ENCODE measurements around the gene COX10. TPM values are rescaled to one million over a fixed set of nuclear protein-coding genes. Genes with fewer than 3 reads are reported as not detected.
"Not testable (repeated sequence)": the region's sequence is repeated elsewhere in the genome, so short reads cannot be mapped to it uniquely, and the experiment has no call there.

The COX10 gene
- total RNA-seq, 4 donors from 2014 or later: 12.5 to 36.0 (median 24.3) TPM

GRCh38 chr17:14161419-14161818, 92.1 kb downstream of the COX10 start:
- H3K27ac ChIP-seq: no peak overlapping the region
- peaks cover 0 to 22% (median 0%) of the 10 kb centered on the region in 3 donors for H3K36me3 ChIP-seq
- no peaks in the 10 kb centered on the region for H3K9me3 ChIP-seq
- H3K4me3 ChIP-seq: no peak overlapping the region
- intact Hi-C loops (cut with DNase I): no loop called here
- no peaks in the 10 kb centered on the region for H3K4me1 ChIP-seq
- no peaks in the 10 kb centered on the region for H3K27me3 ChIP-seq
- WGBS, 2 donors: 80% methylated on average over 1 of the region's 1 CpG; no CpG with 5 or more reads in 1 of the 2 donors
- no peak for DNase-seq
- TF ChIP-seq POLR2A (IDR thresholded peaks at IDR 0.05): no peak
- TF ChIP-seq CTCF (IDR thresholded peaks at IDR 0.05): no peak

- Histone ChIP-seq H3K27me3 (no peaks in the 10 kb centered on the region), H3K4me3 (no peak overlapping the region), H3K9me3 (peaks cover 6 to 16% (median 12%) of the 10 kb centered on the region in 3 donors), H3K36me3 (peaks cover 0 to 29% (median 0%) of the 10 kb centered on the region in 3 donors), H3K27ac (no peak overlapping the region), H3K4me1 (no peaks in the 10 kb centered on the region)
- TF ChIP-seq POLR2A (IDR thresholded peaks at IDR 0.05): no peak
- TF ChIP-seq CTCF (IDR thresholded peaks at IDR 0.05): no peak
- WGBS, 2 donors: 94 to 95% methylated on average over 1 of the region's 1 CpG
- intact Hi-C loops (cut with DNase I): no loop called here
- DNase-seq: no peak
Observed at GRCh38 chr17:14165616-14166015, 96.3 kb downstream of the COX10 start.

GRCh38 chr17:14167831-14168230, 98.5 kb downstream of the COX10 start:
- intact Hi-C loops (cut with DNase I); H3K4me3 ChIP-seq; H3K4me1 ChIP-seq; H3K27ac ChIP-seq; H3K27me3 ChIP-seq; DNase-seq: not testable (repeated sequence)
- peaks cover 6 to 16% (median 12%) of the 10 kb centered on the region in 3 donors for H3K9me3 ChIP-seq
- 75 to 100% methylated on average over 1 of the region's 1 CpG for WGBS, 2 donors
- H3K36me3 ChIP-seq: peaks cover 0 to 17% (median 0%) of the 10 kb centered on the region in 3 donors

- no peak overlapping the region for H3K27ac ChIP-seq
- peaks cover 6 to 16% (median 12%) of the 10 kb centered on the region in 3 donors for H3K9me3 ChIP-seq
- intact Hi-C loops (cut with DNase I): no loop called here
- peaks cover 0 to 17% (median 0%) of the 10 kb centered on the region in 3 donors for H3K36me3 ChIP-seq
- TF ChIP-seq CTCF (IDR thresholded peaks at IDR 0.05) (no peak), POLR2A (IDR thresholded peaks at IDR 0.05) (no peak)
- no peak for DNase-seq
- no peak overlapping the region for H3K4me3 ChIP-seq
- H3K27me3 ChIP-seq: no peaks in the 10 kb centered on the region
- 98 to 100% methylated on average over 2 to 3 of the region's 3 CpGs for WGBS, 2 donors
- H3K4me1 ChIP-seq: no peaks in the 10 kb centered on the region
Observed at GRCh38 chr17:14168582-14168981, 99.3 kb downstream of the COX10 start.

GRCh38 chr17:14169287-14169686, 100.0 kb downstream of the COX10 start:
- no peak for DNase-seq
- no peak overlapping the region for H3K27ac ChIP-seq
- H3K4me3 ChIP-seq: no peak overlapping the region
- no peaks in the 10 kb centered on the region for H3K4me1 ChIP-seq
- WGBS, 2 donors: 92 to 100% methylated on average over 2 of the region's 2 CpGs
- peaks cover 0 to 17% (median 0%) of the 10 kb centered on the region in 3 donors for H3K36me3 ChIP-seq
- intact Hi-C loops (cut with DNase I): no loop called here
- no peak for TF ChIP-seq POLR2A (IDR thresholded peaks at IDR 0.05)
- H3K27me3 ChIP-seq: no peaks in the 10 kb centered on the region
- peaks cover 6 to 16% (median 12%) of the 10 kb centered on the region in 3 donors for H3K9me3 ChIP-seq

- WGBS, 2 donors: 86 to 95% methylated on average over 1 of the region's 1 CpG
- Histone ChIP-seq H3K4me1 (no peaks in the 10 kb centered on the region), H3K27ac (no peak overlapping the region), H3K9me3 (peaks cover 6 to 16% (median 12%) of the 10 kb centered on the region in 3 donors), H3K27me3 (no peaks in the 10 kb centered on the region), H3K36me3 (peaks cover 0 to 17% (median 0%) of the 10 kb centered on the region in 3 donors), H3K4me3 (no peak overlapping the region)
- no peak for TF ChIP-seq CTCF (IDR thresholded peaks at IDR 0.05)
- TF ChIP-seq POLR2A (IDR thresholded peaks at IDR 0.05): no peak
- no peak for DNase-seq
- intact Hi-C loops (cut with DNase I): no loop called here
Observed at GRCh38 chr17:14169901-14170300, 100.6 kb downstream of the COX10 start.

GRCh38 chr17:14176989-14177388, 107.7 kb downstream of the COX10 start:
- H3K27me3 ChIP-seq; DNase-seq; H3K36me3 ChIP-seq; H3K4me1 ChIP-seq; H3K27ac ChIP-seq; H3K9me3 ChIP-seq; H3K4me3 ChIP-seq; intact Hi-C loops (cut with DNase I): not testable (repeated sequence)
- WGBS, 2 donors: 41 to 83% methylated on average over 2 to 3 of the region's 3 CpGs

- intact Hi-C loops (cut with DNase I); H3K9me3 ChIP-seq; H3K27me3 ChIP-seq; H3K36me3 ChIP-seq; H3K27ac ChIP-seq; H3K4me3 ChIP-seq; DNase-seq; H3K4me1 ChIP-seq: not testable (repeated sequence)
- WGBS, 2 donors: no CpG with 5 or more reads among the region's 4 CpGs
Observed at GRCh38 chr17:14177801-14178200, 108.5 kb downstream of the COX10 start.

- H3K27me3 ChIP-seq; H3K4me1 ChIP-seq; H3K4me3 ChIP-seq; H3K36me3 ChIP-seq; DNase-seq; intact Hi-C loops (cut with DNase I); H3K9me3 ChIP-seq; H3K27ac ChIP-seq: not testable (repeated sequence)
- WGBS, 2 donors: no CpG with 5 or more reads among the region's 1 CpG
Observed at GRCh38 chr17:14179951-14180350, 110.6 kb downstream of the COX10 start.

Data from esophagus squamous epithelium (tissue), 5 donors.